Suprapubic skin (tissue), 4 donors: ENCODE measurements around the gene BNIP5. TPM values are rescaled to one million over a fixed set of nuclear protein-coding genes. Genes with fewer than 3 reads are reported as not detected.

ENCODE experiments used
- DNase-seq, 2 donors: peaks; one replicate each; pipeline ENCODE4 v3.0.0-alpha.2; 2019; ENCODE audit warnings: low spot score in 2 of 2
- H3K27ac ChIP-seq: fragments of 200-600 bp; sonication (generic); one replicate; pipeline ENCODE4 v1.5.1; 2019
- H3K27me3 ChIP-seq: fragments of 200-600 bp; sonication (generic); one replicate; pipeline ENCODE4 v1.5.1; 2019
- H3K36me3 ChIP-seq: fragments of 200-600 bp; sonication (generic); one replicate; pipeline ENCODE4 v1.5.1; 2019
- H3K4me1 ChIP-seq: fragments of 200-600 bp; sonication (generic); one replicate; pipeline ENCODE4 v1.5.1; 2019
- H3K4me3 ChIP-seq: fragments of 200-600 bp; sonication (generic); one replicate; pipeline ENCODE4 v1.5.1; 2019; ENCODE audit warnings: mild to moderate bottlenecking
- H3K9me3 ChIP-seq: fragments of 200-600 bp; sonication (generic); one replicate; pipeline ENCODE4 v1.5.1; 2019
- CTCF ChIP-seq, 2 donors: fragments of 200-600 bp in 1 of 2; fragments of 450-650 bp in 1 of 2; sonication (generic) in 1 of 2; IDR thresholded peaks; one replicate each; pipeline ENCODE4 v1.5.1; 2016 to 2019; ENCODE audit warnings: antibody characterized with exemption in 2 of 2, mild to moderate bottlenecking in 1 of 2, moderate library complexity in 1 of 2
- EP300 ChIP-seq: sonication (generic); formaldehyde crosslinking; IDR thresholded peaks from one replicate; pipeline ENCODE4 v1.6.1; 2017; ENCODE audit warnings: antibody characterized with exemption
- POLR2A ChIP-seq, 2 donors: fragments of 450-650 bp; IDR thresholded peaks; one replicate each; pipeline ENCODE4 v1.6.1; 2017; ENCODE audit warnings: antibody characterized with exemption in 2 of 2, mild to moderate bottlenecking in 2 of 2, moderate library complexity in 2 of 2
- POLR2AphosphoS5 ChIP-seq, 3 donors: sonication (generic); formaldehyde crosslinking; IDR thresholded peaks; one replicate each; pipeline ENCODE4 v1.6.1; 2017; ENCODE audit warnings: antibody characterized with exemption in 3 of 3
- WGBS: methylation state at CpG from one replicate; pipeline ENCODE4 v1.1.5; 2018; 5-methylcytosine and 5-hydroxymethylcytosine counted together
- total RNA-seq, 4 donors: library from RNA; depleted of rRNA; stranded (reverse); fragments of >200 nt; gene quantifications; one replicate each; pipeline ENCODE4 v1.1.0, GENCODE V29; 2016

BNIP5 gene
- total RNA-seq, 4 donors from 2014 or later = 0.11 TPM; not detected in 3

DNA sequence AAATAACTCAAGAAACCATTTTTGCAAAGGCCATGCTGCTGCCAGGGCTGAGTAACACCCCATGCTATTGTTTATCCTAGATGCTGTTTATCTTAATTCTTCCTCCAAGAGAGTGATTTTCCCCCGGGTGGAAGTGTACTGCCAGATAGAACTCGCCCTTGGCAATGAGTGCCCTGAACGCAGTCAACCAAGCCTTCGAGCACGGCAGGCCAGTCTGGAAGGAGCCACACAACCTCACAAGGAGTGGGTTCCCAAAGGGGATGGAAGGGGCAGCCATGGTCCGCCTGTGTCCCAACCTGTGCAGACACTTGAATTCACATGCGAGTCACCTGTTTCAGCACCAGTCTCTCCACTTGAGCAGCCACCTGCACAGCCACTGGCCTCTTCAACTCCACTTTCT lies 34.9 kb downstream of the BNIP5 start:
- no peaks in the 10 kb centered on the region for H3K36me3 ChIP-seq
- TF ChIP-seq POLR2A (IDR thresholded peaks at IDR 0.05) = no peak
- no peak for TF ChIP-seq POLR2AphosphoS5 (IDR thresholded peaks at IDR 0.05)
- no peak for TF ChIP-seq EP300
- no peak for TF ChIP-seq CTCF (IDR thresholded peaks at IDR 0.05)
- H3K9me3 ChIP-seq = no peaks in the 10 kb centered on the region
- peaks cover 17% of the 10 kb centered on the region for H3K4me1 ChIP-seq
- no peak for DNase-seq
- WGBS = 52% methylated on average over 7 of the region's 7 CpGs
- no peak overlapping the region for H3K27ac ChIP-seq
- no peak overlapping the region for H3K4me3 ChIP-seq
- no peaks in the 10 kb centered on the region for H3K27me3 ChIP-seq

GRCh38 chr6:36301085-36301658 lies 35.5 kb downstream of the BNIP5 start:
- no peaks in the 10 kb centered on the region for H3K36me3 ChIP-seq
- H3K4me3 ChIP-seq = no peak overlapping the region
- no peaks in the 10 kb centered on the region for H3K9me3 ChIP-seq
- no peaks in the 10 kb centered on the region for H3K27me3 ChIP-seq
- TF ChIP-seq EP300 = no peak
- TF ChIP-seq POLR2AphosphoS5 (IDR thresholded peaks at IDR 0.05) = no peak
- no peak for TF ChIP-seq POLR2A (IDR thresholded peaks at IDR 0.05)
- TF ChIP-seq CTCF (IDR thresholded peaks at IDR 0.05) = no peak
- DNase-seq = no peak
- no peak overlapping the region for H3K27ac ChIP-seq
- H3K4me1 ChIP-seq = peaks cover 17% of the 10 kb centered on the region
- 80% methylated on average over 10 of the region's 10 CpGs for WGBS

GRCh38 chr6:36298027-36298426 lies 38.7 kb downstream of the BNIP5 start:
- no peak overlapping the region for H3K4me3 ChIP-seq
- no peaks in the 10 kb centered on the region for H3K9me3 ChIP-seq
- no peak overlapping the region for H3K27ac ChIP-seq
- no peaks in the 10 kb centered on the region for H3K36me3 ChIP-seq
- no peak for DNase-seq
- H3K27me3 ChIP-seq = no peaks in the 10 kb centered on the region
- TF ChIP-seq CTCF (IDR thresholded peaks at IDR 0.05) (no peak), POLR2A (IDR thresholded peaks at IDR 0.05) (no peak), EP300 (no peak), POLR2AphosphoS5 (IDR thresholded peaks at IDR 0.05) (no peak)
- H3K4me1 ChIP-seq = peaks cover 17% of the 10 kb centered on the region
- 87% methylated on average over 4 of the region's 4 CpGs for WGBS

GRCh38 chr6:36297511-36297910 lies 39.2 kb downstream of the BNIP5 start:
- no peaks in the 10 kb centered on the region for H3K9me3 ChIP-seq
- no peaks in the 10 kb centered on the region for H3K36me3 ChIP-seq
- no peak overlapping the region for H3K4me3 ChIP-seq
- no peaks in the 10 kb centered on the region for H3K27me3 ChIP-seq
- 49% methylated on average over 7 of the region's 7 CpGs for WGBS
- H3K27ac ChIP-seq = no peak overlapping the region
- TF ChIP-seq POLR2AphosphoS5 (IDR thresholded peaks at IDR 0.05) (no peak), CTCF (IDR thresholded peaks at IDR 0.05) (no peak), EP300 (no peak), POLR2A (IDR thresholded peaks at IDR 0.05) (no peak)
- DNase-seq = no peak
- H3K4me1 ChIP-seq = peaks cover 12% of the 10 kb centered on the region

GRCh38 chr6:36297051-36297450 lies 39.6 kb downstream of the BNIP5 start:
- Histone ChIP-seq H3K27ac (no peak overlapping the region), H3K36me3 (no peaks in the 10 kb centered on the region), H3K9me3 (no peaks in the 10 kb centered on the region), H3K4me1 (peaks cover 7% of the 10 kb centered on the region), H3K27me3 (no peaks in the 10 kb centered on the region), H3K4me3 (no peak overlapping the region)
- DNase-seq = no peak
- TF ChIP-seq CTCF (IDR thresholded peaks at IDR 0.05) = no peak
- no peak for TF ChIP-seq EP300
- TF ChIP-seq POLR2AphosphoS5 (IDR thresholded peaks at IDR 0.05) = no peak
- no peak for TF ChIP-seq POLR2A (IDR thresholded peaks at IDR 0.05)
- WGBS = 78% methylated on average over 6 of the region's 6 CpGs
